ENCODE measurements around the gene RASAL1.

RASAL1 gene

GRCh38 chr12:113135178-113136127 lies at the start of gene RASAL1:
Gene RASAL1 (minus strand): TSS chr12:113135761. CDS start chr12:113135462, 299 bp downstream.
- Histone ChIP-seq H3K27ac (ENCODE audit: low read depth, low read length) (no peak within 1 kb of the TSS), H3K4me3 (ENCODE audit: low read depth, low read length) (peak within 1 kb of the TSS; percentile 73), H3K36me3 (ENCODE audit: control insufficient read depth, insufficient read depth, low read length) (no peaks in the 10 kb centered on the region), H3K9me3 (ENCODE audit: control insufficient read depth, insufficient read depth, low read length) (no peaks in the 10 kb centered on the region), H3K9ac (ENCODE audit: low read depth, low read length) (no peak within 1 kb of the TSS), H3K27me3 (ENCODE audit: control insufficient read depth, insufficient read depth, low read length) (peaks cover 20% of the 10 kb centered on the region), H3K4me1 (ENCODE audit: control insufficient read depth, insufficient read depth, low read length) (peaks cover 3% of the 10 kb centered on the region; the same call in 1 of the 2 replicates)

DNA sequence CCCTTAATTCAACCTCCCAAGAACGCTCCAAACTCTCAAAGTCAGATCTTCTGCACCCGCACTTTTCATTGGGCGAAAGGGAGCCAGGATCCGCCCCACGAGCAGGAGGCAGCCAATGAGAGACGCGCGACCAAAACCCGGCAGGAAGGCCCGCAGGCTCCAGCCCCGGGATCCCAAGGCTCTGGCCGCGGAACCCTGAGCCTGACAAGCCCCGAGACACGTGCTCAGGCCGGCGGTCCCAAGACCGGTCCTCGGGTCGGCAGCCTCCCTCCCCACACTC lies 49.3 kb upstream of the RASAL1 start:
- no peaks in the 10 kb centered on the region for H3K9me3 ChIP-seq (ENCODE audit: control insufficient read depth, insufficient read depth, low read length)
- H3K9ac ChIP-seq (ENCODE audit: low read depth, low read length): peak overlapping the region; percentile 95
- H3K4me1 ChIP-seq (ENCODE audit: control insufficient read depth, insufficient read depth, low read length): 0 out of 2 replicates have a peak, but pooled peaks cover 3% of the 10 kb centered on the region
- H3K36me3 ChIP-seq (ENCODE audit: control insufficient read depth, insufficient read depth, low read length): peaks cover 38% of the 10 kb centered on the region
- no peaks in the 10 kb centered on the region for H3K27me3 ChIP-seq (ENCODE audit: control insufficient read depth, insufficient read depth, low read length)
- H3K27ac ChIP-seq (ENCODE audit: low read depth, low read length): peak overlapping the region; percentile 90
- peak overlapping the region; percentile 94 for H3K4me3 ChIP-seq (ENCODE audit: low read depth, low read length)

DNA sequence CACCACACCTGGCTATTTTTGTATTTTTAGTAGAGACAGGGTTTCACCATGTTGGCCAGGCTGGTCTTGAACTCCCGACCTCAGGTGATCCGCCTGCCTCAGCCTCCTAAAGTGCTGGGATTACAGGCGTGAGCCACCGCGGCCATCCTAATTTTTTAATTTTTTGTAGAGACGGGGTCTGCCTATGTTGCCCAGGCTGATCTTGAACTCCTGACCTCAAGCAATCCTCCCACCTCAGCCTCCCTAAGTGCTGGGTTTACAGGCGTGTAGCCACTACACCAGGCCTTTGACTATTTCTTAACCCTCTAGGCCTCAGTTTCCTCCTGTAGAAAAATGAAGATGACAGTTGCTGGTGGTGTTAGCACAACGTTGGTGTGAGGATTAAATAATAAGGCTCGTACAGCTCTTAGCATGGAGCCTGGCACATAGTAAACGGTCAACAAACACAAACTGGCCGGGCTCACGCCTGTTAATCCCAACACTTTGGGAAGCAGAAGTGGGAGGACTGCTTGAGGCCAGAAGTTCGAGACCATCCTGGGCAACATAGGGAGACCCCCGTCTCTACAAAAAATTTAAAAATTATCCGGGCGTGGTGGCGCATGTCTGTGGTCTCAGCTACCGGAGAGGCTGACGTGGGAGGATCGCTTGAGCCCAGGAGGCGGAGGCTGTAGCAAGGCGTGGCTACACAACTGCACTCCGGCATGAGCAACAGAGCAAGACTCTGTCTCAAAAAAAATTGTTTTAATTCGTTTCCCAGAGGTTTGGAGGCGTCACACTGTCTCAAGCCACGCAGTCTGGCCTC lies 48.7 kb upstream of the RASAL1 start:
- 0 out of 2 replicates have a peak, but pooled peaks cover 3% of the 10 kb centered on the region for H3K4me1 ChIP-seq (ENCODE audit: control insufficient read depth, insufficient read depth, low read length)
- H3K27me3 ChIP-seq (ENCODE audit: control insufficient read depth, insufficient read depth, low read length): no peaks in the 10 kb centered on the region
- H3K9ac ChIP-seq (ENCODE audit: low read depth, low read length): peak overlapping the region; percentile 95; the same call in 1 of the 2 replicates
- peak overlapping the region; percentile 90 for H3K27ac ChIP-seq (ENCODE audit: low read depth, low read length)
- H3K36me3 ChIP-seq (ENCODE audit: control insufficient read depth, insufficient read depth, low read length): peaks cover 39% of the 10 kb centered on the region
- no peaks in the 10 kb centered on the region for H3K9me3 ChIP-seq (ENCODE audit: control insufficient read depth, insufficient read depth, low read length)
- H3K4me3 ChIP-seq (ENCODE audit: low read depth, low read length): peak overlapping the region; percentile 94

DNA sequence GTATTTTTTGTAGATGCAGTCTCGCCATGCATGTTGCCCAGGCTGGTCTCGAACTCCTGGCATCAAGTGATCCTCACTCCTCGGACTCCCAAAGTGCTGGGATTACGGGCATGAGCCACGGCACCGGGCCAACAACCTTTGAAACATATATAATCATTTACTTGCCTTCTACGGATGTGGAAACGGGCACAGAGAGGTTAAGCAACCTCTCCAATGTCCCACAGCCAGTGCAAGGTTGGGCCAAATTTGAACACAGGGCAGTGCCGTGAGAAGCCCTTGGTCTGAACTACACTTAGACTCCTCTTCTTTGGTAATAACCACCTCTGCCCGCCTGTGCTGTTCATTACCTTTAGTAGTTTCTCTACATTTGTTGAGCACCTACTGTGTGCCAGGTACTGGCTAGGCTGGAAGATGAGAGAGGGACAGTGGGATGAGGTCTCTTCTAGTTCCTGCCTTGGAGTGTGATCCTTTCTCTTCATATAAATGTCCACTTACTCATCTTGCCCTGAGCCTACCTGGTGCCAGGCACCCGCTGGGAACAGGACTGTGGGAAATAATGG lies 47.5 kb upstream of the RASAL1 start:
- no peak overlapping the region for H3K27ac ChIP-seq (ENCODE audit: low read depth, low read length)
- H3K9ac ChIP-seq (ENCODE audit: low read depth, low read length): no peak overlapping the region
- peaks cover 47% of the 10 kb centered on the region for H3K36me3 ChIP-seq (ENCODE audit: control insufficient read depth, insufficient read depth, low read length)

GRCh38 chr12:113181975-113182374 lies 46.4 kb upstream of the RASAL1 start:
- H3K9me3 ChIP-seq (ENCODE audit: control insufficient read depth, insufficient read depth, low read length): no peaks in the 10 kb centered on the region
- H3K4me1 ChIP-seq (ENCODE audit: control insufficient read depth, insufficient read depth, low read length): 0 out of 2 replicates have a peak, but pooled peaks cover 3% of the 10 kb centered on the region
- peaks cover 52% of the 10 kb centered on the region for H3K36me3 ChIP-seq (ENCODE audit: control insufficient read depth, insufficient read depth, low read length)
- no peak overlapping the region for H3K4me3 ChIP-seq (ENCODE audit: low read depth, low read length)
- no peak overlapping the region for H3K27ac ChIP-seq (ENCODE audit: low read depth, low read length)
- H3K27me3 ChIP-seq (ENCODE audit: control insufficient read depth, insufficient read depth, low read length): no peaks in the 10 kb centered on the region
- no peak overlapping the region for H3K9ac ChIP-seq (ENCODE audit: low read depth, low read length)

More for the DNA sequence above, 47.5 kb upstream of the RASAL1 start:
- no peak overlapping the region for H3K4me3 ChIP-seq (ENCODE audit: low read depth, low read length)
- H3K27me3 ChIP-seq (ENCODE audit: control insufficient read depth, insufficient read depth, low read length): no peaks in the 10 kb centered on the region
- H3K4me1 ChIP-seq (ENCODE audit: control insufficient read depth, insufficient read depth, low read length): 0 out of 2 replicates have a peak, but pooled peaks cover 3% of the 10 kb centered on the region
- no peaks in the 10 kb centered on the region for H3K9me3 ChIP-seq (ENCODE audit: control insufficient read depth, insufficient read depth, low read length)

DNA sequence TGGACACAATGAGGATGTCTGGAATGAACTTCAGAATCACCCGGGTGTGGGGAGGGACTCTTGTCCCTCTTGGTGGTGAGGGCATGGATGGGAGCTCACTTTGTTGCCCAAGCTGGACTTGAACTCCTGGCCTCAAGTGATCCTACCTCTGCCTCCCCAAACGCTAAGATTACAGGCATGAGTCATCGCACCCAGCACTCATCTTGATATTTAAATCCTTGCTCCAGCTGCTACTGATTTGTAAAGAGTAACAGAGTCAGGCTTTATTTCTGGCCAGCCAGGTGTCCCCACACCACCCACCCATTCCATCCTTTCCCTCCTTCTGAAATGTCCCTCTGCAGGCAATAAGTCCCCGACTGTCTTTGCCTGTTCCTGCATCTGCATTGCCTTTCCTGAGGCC lies 44.8 kb upstream of the RASAL1 start:
- Histone ChIP-seq H3K4me1 (ENCODE audit: control insufficient read depth, insufficient read depth, low read length) (no peaks in the 10 kb centered on the region), H3K36me3 (ENCODE audit: control insufficient read depth, insufficient read depth, low read length) (peaks cover 57% of the 10 kb centered on the region)

DNA sequence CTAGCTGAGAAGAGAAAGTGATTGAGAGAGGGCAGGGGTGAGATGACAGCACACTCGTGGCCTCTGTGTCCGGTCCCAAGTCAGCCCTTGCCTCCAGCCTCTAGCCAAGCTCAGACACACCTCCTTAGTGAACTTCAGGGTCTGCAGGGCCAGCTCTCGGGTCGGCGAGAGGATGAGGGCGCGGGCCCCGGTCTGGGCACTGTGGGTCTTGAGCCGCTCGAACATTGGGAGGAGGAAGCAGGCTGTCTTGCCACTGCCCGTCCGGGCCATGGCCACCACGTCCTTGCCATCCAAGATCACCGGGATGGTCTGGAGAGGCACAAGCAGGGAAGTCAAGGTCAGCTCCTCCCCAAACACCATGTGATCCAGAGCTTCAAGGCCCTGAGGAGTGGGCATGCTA lies 43.5 kb upstream of the RASAL1 start:
- Histone ChIP-seq H3K9me3 (ENCODE audit: control insufficient read depth, insufficient read depth, low read length) (no peaks in the 10 kb centered on the region), H3K9ac (ENCODE audit: low read depth, low read length) (no peak overlapping the region), H3K36me3 (ENCODE audit: control insufficient read depth, insufficient read depth, low read length) (peaks cover 64% of the 10 kb centered on the region), H3K27ac (ENCODE audit: low read depth, low read length) (no peak overlapping the region), H3K27me3 (ENCODE audit: control insufficient read depth, insufficient read depth, low read length) (no peaks in the 10 kb centered on the region), H3K4me3 (ENCODE audit: low read depth, low read length) (no peak overlapping the region), H3K4me1 (ENCODE audit: control insufficient read depth, insufficient read depth, low read length) (no peaks in the 10 kb centered on the region)

More for the DNA sequence above, 44.8 kb upstream of the RASAL1 start:
- Histone ChIP-seq H3K4me3 (ENCODE audit: low read depth, low read length) (no peak overlapping the region), H3K27me3 (ENCODE audit: control insufficient read depth, insufficient read depth, low read length) (no peaks in the 10 kb centered on the region), H3K9ac (ENCODE audit: low read depth, low read length) (no peak overlapping the region), H3K9me3 (ENCODE audit: control insufficient read depth, insufficient read depth, low read length) (no peaks in the 10 kb centered on the region), H3K27ac (ENCODE audit: low read depth, low read length) (no peak overlapping the region)

- Histone ChIP-seq H3K27ac (ENCODE audit: low read depth, low read length) (no peak overlapping the region), H3K9ac (ENCODE audit: low read depth, low read length) (no peak overlapping the region), H3K9me3 (ENCODE audit: control insufficient read depth, insufficient read depth, low read length) (no peaks in the 10 kb centered on the region), H3K4me3 (ENCODE audit: low read depth, low read length) (no peak overlapping the region), H3K36me3 (ENCODE audit: control insufficient read depth, insufficient read depth, low read length) (peaks cover 84% of the 10 kb centered on the region), H3K27me3 (ENCODE audit: control insufficient read depth, insufficient read depth, low read length) (no peaks in the 10 kb centered on the region), H3K4me1 (ENCODE audit: control insufficient read depth, insufficient read depth, low read length) (no peaks in the 10 kb centered on the region)
Observed at GRCh38 chr12:113174461-113175384, 39.2 kb upstream of the RASAL1 start.

GRCh38 chr12:113173081-113173698 lies 37.6 kb upstream of the RASAL1 start:
- no peak overlapping the region for H3K9ac ChIP-seq (ENCODE audit: low read depth, low read length)
- H3K9me3 ChIP-seq (ENCODE audit: control insufficient read depth, insufficient read depth, low read length): no peaks in the 10 kb centered on the region
- H3K27me3 ChIP-seq (ENCODE audit: control insufficient read depth, insufficient read depth, low read length): no peaks in the 10 kb centered on the region
- H3K36me3 ChIP-seq (ENCODE audit: control insufficient read depth, insufficient read depth, low read length): peaks cover 82% of the 10 kb centered on the region
- H3K4me1 ChIP-seq (ENCODE audit: control insufficient read depth, insufficient read depth, low read length): no peaks in the 10 kb centered on the region
- H3K4me3 ChIP-seq (ENCODE audit: low read depth, low read length): no peak overlapping the region
- no peak overlapping the region for H3K27ac ChIP-seq (ENCODE audit: low read depth, low read length)

GRCh38 chr12:113172185-113172584 lies 36.6 kb upstream of the RASAL1 start:
- no peak overlapping the region for H3K27ac ChIP-seq (ENCODE audit: low read depth, low read length)
- H3K36me3 ChIP-seq (ENCODE audit: control insufficient read depth, insufficient read depth, low read length): peaks cover 82% of the 10 kb centered on the region
- no peak overlapping the region for H3K9ac ChIP-seq (ENCODE audit: low read depth, low read length)
- H3K27me3 ChIP-seq (ENCODE audit: control insufficient read depth, insufficient read depth, low read length): no peaks in the 10 kb centered on the region
- H3K4me1 ChIP-seq (ENCODE audit: control insufficient read depth, insufficient read depth, low read length): no peaks in the 10 kb centered on the region
- no peak overlapping the region for H3K4me3 ChIP-seq (ENCODE audit: low read depth, low read length)
- H3K9me3 ChIP-seq (ENCODE audit: control insufficient read depth, insufficient read depth, low read length): no peaks in the 10 kb centered on the region

Measured in HUES48 (cell line).